ENCODE results near the gene RANBP3. TPM values are rescaled to one million over a fixed set of nuclear protein-coding genes. Genes with fewer than 3 reads are reported as not detected.
A peak's percentile ranks its signal among the peaks of the same experiment; 100 is the strongest.

RANBP3 gene
- total and polyA plus RNA-seq, 2 of the 8 experiments (the other 6 are each of a cell fraction or from before 2014, with no cell fraction given) = 95.4 to 122 TPM

GRCh38 chr19:6017576-6017975, 39.6 kb upstream of the RANBP3 start:
- 94% methylated on average over 6 of the region's 11 CpGs; no CpG with 5 or more reads in 1 of the 2 experiments for WGBS, 2 experiments (ENCODE audit: extremely low coverage in 1 of 2, insufficient coverage in 1 of 2, insufficient read length in 1 of 2, insufficient replicate concordance in 2 of 2, low coverage in 1 of 2, low lambda C conversion rate in 2 of 2, missing lambda C conversion rate in 1 of 2)
- Histone ChIP-seq H2AK5ac (ENCODE audit: low read depth, low read length) (no peak overlapping the region), H2BK15ac (ENCODE audit: low read length) (no peak overlapping the region), H2AFZ (ENCODE audit: low read length) (no peak overlapping the region), H4K5ac (ENCODE audit: insufficient read length, low read depth, low read length) (no peak overlapping the region), H3K23ac (ENCODE audit: insufficient read length) (no peak overlapping the region), H3K56ac (replicated peaks; ENCODE audit: insufficient read length, low read depth, low read length) (no peak overlapping the region), H3K4ac (replicated peaks; ENCODE audit: insufficient read length, low read depth, low read length) (no peak overlapping the region), H3K4me1 (replicated peaks in 1 of 4; ENCODE audit: control insufficient read depth in 3 of 4, insufficient read depth in 4 of 4, low read length in 3 of 4) (peaks cover 0 to 6% (median 0%) of the 10 kb centered on the region in 4 experiments; a peak in 2 of 7 replicates), H2BK120ac (replicated peaks; ENCODE audit: low read depth, low read length) (no peak overlapping the region), H3K27me3 (replicated peaks in 1 of 4; ENCODE audit: control insufficient read depth in 3 of 4, extremely low read depth in 1 of 4, insufficient read depth in 3 of 4, low read length in 3 of 4) (peaks cover 0 to 2% (median under 1%) of the 10 kb centered on the region in 4 experiments; a peak in 4 of 7 replicates), H3K9me3 (ENCODE audit: insufficient read depth in 2 of 2, low read depth in 1 of 2, low read length in 1 of 2) (no peaks in the 10 kb centered on the region), H3K4me2 (ENCODE audit: insufficient read depth in 1 of 2, low read depth in 2 of 2, low read length in 2 of 2) (no peak overlapping the region), H3K4me3 (ENCODE audit: extremely low read depth in 1 of 4, insufficient read depth in 2 of 4, low read depth in 3 of 4, low read length in 4 of 4) (no peak overlapping the region), H4K91ac (replicated peaks; ENCODE audit: insufficient read length, low read length) (no peak overlapping the region), H3K36me3 (ENCODE audit: control insufficient read depth in 2 of 4, insufficient read depth in 4 of 4, low read length in 3 of 4) (no peaks in the 10 kb centered on the region), H3K9ac (replicated peaks in 1 of 4; ENCODE audit: extremely low read depth in 1 of 4, low read depth in 3 of 4, low read length in 3 of 4) (no peak overlapping the region), H4K20me1 (replicated peaks in 1 of 2; ENCODE audit: control insufficient read depth in 1 of 2, insufficient read depth in 2 of 2, low read length in 2 of 2) (no peaks in the 10 kb centered on the region), H3K79me2 (ENCODE audit: control insufficient read depth in 1 of 2, insufficient read depth in 2 of 2, low read length in 2 of 2) (no peaks in the 10 kb centered on the region), H3K79me1 (ENCODE audit: low read depth, low read length) (no peaks in the 10 kb centered on the region), H2BK12ac (ENCODE audit: low read depth, low read length) (no peak overlapping the region), H3K18ac (ENCODE audit: extremely low read depth, low read length) (no peak overlapping the region), H2BK20ac (ENCODE audit: low read length) (no peak overlapping the region), H2BK5ac (ENCODE audit: low read depth, low read length) (no peak overlapping the region), H3K14ac (ENCODE audit: insufficient read length) (no peak overlapping the region), H3K27ac (ENCODE audit: low read depth, low read length) (no peak overlapping the region), H3K23me2 (ENCODE audit: low read depth, low read length) (no peaks in the 10 kb centered on the region), H4K8ac (ENCODE audit: extremely low read depth, insufficient read depth, low read length) (peak overlapping the region; percentile 37; the same call in 1 of the 2 replicates)
- DNase-seq (ENCODE audit: low read depth in 1 of 2, low spot score in 2 of 2) (no peak), FAIRE-seq (no peak)
- TF ChIP-seq CEBPB (IDR thresholded peaks at IDR 0.05; ENCODE audit: low read depth, low read length) (no peak), ATF2 (IDR thresholded peaks at IDR 0.05; ENCODE audit: low read length) (no peak)
- CTCF ChIA-PET (ENCODE audit: partially characterized antibody) = interaction anchor here (1.0 to 11.7 kb wide), 7 partner anchors 11 to 245 kb away, joined by 4 to 306 read pairs (median 22); no protein-coding TSS in a partner anchor
- POLR2A ChIA-PET (ENCODE audit: partially characterized antibody) = interaction anchor here (1.0 to 2.0 kb wide), 3 partner anchors 10 to 34 kb away, joined by 3 to 7 read pairs (median 3); no protein-coding TSS in a partner anchor

All from H1 (cell line).